ENCODE measurements around the gene SMIM1. TPM values are rescaled to one million over a fixed set of nuclear protein-coding genes. Genes with fewer than 3 reads are reported as not detected.

Gene SMIM1
- total RNA-seq, 1 donor from 2014 or later: 6.6 TPM

DNA sequence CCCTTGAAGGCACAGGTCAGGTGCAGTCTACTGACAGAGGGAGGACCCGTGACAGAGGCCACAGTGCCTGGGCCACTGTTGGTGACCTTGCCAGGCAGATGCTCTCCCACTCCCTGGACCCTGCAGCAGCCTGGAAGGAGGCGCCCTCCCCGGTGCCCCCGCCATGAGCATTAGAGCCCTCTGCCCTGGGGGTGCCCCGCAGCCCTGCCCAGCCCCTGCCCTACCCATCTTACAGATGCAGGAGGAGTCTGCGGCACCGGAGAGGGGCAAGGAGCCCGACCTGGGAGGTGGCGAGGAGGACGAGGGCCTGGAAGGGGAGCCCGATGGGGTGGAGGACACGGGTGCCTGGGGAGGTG lies 9.7 kb upstream of the SMIM1 start:
- peaks cover 45% of the 10 kb centered on the region for H3K27me3 Mint-ChIP-seq (ENCODE audit: low read depth, unreplicated experiment)

DNA sequence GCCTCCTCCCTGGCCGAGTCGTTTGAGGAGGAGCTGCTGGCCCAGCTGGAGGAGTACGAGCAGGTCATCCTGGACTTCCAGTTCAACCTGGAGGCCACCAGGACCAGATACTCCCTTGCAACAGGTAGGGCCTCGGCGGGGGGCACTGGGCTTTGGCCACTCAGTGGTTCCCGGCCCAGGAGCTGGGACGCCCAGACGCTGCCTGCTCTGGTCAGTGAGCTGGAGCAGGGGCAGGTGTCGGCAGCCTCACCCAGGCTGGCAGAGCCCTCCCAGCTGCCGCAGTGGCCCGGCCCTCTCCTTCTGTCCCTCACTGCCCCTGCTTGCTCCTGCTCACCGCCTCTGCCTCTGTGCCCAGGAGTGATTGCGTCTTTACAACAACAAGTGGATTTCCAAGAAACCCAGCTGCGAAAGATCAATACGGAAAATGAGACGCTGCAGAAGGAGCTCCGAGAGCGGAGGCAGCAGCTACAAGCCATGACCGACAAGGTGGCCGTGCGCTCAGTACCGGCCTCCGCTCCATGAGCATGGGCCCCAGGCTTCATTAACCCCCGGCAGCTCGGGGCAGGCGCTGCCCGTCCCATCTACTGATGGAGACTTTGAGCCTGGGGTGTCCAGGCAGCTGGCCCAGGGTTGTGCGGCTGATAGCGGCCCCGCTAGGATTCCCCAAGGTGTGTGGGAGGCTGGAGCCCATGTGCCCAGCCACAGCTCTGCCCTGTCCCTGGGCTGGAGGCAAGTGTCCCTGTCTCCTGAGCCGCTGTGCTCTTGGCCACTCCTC lies 9.0 kb upstream of the SMIM1 start:
- Histone ChIP-seq H3K4me1 (ENCODE audit: insufficient read depth, low read length) (no peaks in the 10 kb centered on the region), H3K9ac (ENCODE audit: low read length) (no peak overlapping the region), H3K27ac (ENCODE audit: low read depth, low read length) (no peak overlapping the region), H3K27me3 (ENCODE audit: insufficient read depth, low read length) (peaks cover 6% of the 10 kb centered on the region), H2AFZ (ENCODE audit: low read depth, low read length) (no peak overlapping the region), H3K4me2 (ENCODE audit: low read length) (no peak overlapping the region), H3K9me3 (ENCODE audit: insufficient read depth, low read depth, low read length) (no peaks in the 10 kb centered on the region), H3K36me3 (ENCODE audit: insufficient read depth, low read length) (no peaks in the 10 kb centered on the region), H3K79me2 (ENCODE audit: insufficient read depth, low read length) (no peaks in the 10 kb centered on the region), H3K4me3 (ENCODE audit: insufficient read depth, low read depth, low read length) (no peak overlapping the region), H4K20me1 (ENCODE audit: insufficient read depth, low read length) (no peaks in the 10 kb centered on the region)
- H3K27me3 Mint-ChIP-seq (ENCODE audit: low read depth, unreplicated experiment): peaks cover 45% of the 10 kb centered on the region
- H3K27ac Mint-ChIP-seq (ENCODE audit: unreplicated experiment): no peak overlapping the region
- FAIRE-seq: no peak
- H3K4me1 Mint-ChIP-seq (ENCODE audit: low read depth, unreplicated experiment): no peaks in the 10 kb centered on the region
- peaks cover 6% of the 10 kb centered on the region for H3K36me3 Mint-ChIP-seq (ENCODE audit: low read depth, unreplicated experiment)
- H3K4me3 Mint-ChIP-seq (ENCODE audit: unreplicated experiment): no peak overlapping the region
- H3K9me3 Mint-ChIP-seq (ENCODE audit: unreplicated experiment): peaks cover 6% of the 10 kb centered on the region
- TF ChIP-seq, protein P1, sequence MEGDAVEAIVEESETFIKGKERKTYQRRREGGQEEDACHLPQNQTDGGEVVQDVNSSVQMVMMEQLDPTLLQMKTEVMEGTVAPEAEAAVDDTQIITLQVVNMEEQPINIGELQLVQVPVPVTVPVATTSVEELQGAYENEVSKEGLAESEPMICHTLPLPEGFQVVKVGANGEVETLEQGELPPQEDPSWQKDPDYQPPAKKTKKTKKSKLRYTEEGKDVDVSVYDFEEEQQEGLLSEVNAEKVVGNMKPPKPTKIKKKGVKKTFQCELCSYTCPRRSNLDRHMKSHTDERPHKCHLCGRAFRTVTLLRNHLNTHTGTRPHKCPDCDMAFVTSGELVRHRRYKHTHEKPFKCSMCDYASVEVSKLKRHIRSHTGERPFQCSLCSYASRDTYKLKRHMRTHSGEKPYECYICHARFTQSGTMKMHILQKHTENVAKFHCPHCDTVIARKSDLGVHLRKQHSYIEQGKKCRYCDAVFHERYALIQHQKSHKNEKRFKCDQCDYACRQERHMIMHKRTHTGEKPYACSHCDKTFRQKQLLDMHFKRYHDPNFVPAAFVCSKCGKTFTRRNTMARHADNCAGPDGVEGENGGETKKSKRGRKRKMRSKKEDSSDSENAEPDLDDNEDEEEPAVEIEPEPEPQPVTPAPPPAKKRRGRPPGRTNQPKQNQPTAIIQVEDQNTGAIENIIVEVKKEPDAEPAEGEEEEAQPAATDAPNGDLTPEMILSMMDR (IDR thresholded peaks at IDR 0.05; ENCODE audit: insufficient read depth, low read depth, low read length): no peak
- no peak for TF ChIP-seq EZH2 (IDR thresholded peaks at IDR 0.05; ENCODE audit: insufficient read depth, low read length)
- DNase-seq (ENCODE audit: low read depth): no peak

More for the DNA sequence above, 9.7 kb upstream of the SMIM1 start:
- TF ChIP-seq, protein P1 (IDR thresholded peaks at IDR 0.05; ENCODE audit: insufficient read depth, low read depth, low read length): no peak
- TF ChIP-seq EZH2 (IDR thresholded peaks at IDR 0.05; ENCODE audit: insufficient read depth, low read length): no peak
- H2AFZ ChIP-seq (ENCODE audit: low read depth, low read length): no peak overlapping the region
- H3K36me3 ChIP-seq (ENCODE audit: insufficient read depth, low read length): no peaks in the 10 kb centered on the region
- H4K20me1 ChIP-seq (ENCODE audit: insufficient read depth, low read length): no peaks in the 10 kb centered on the region
- DNase-seq (ENCODE audit: low read depth) (no peak), FAIRE-seq (no peak)
- no peaks in the 10 kb centered on the region for H3K4me1 ChIP-seq (ENCODE audit: insufficient read depth, low read length)
- peaks cover 6% of the 10 kb centered on the region for H3K36me3 Mint-ChIP-seq (ENCODE audit: low read depth, unreplicated experiment)
- no peak overlapping the region for H3K27ac ChIP-seq (ENCODE audit: low read depth, low read length)
- peaks cover 6% of the 10 kb centered on the region for H3K9me3 Mint-ChIP-seq (ENCODE audit: unreplicated experiment)
- no peaks in the 10 kb centered on the region for H3K9me3 ChIP-seq (ENCODE audit: insufficient read depth, low read depth, low read length)
- no peak overlapping the region for H3K4me3 ChIP-seq (ENCODE audit: insufficient read depth, low read depth, low read length)
- H3K27ac Mint-ChIP-seq (ENCODE audit: unreplicated experiment): no peak overlapping the region
- H3K27me3 ChIP-seq (ENCODE audit: insufficient read depth, low read length): peaks cover 6% of the 10 kb centered on the region
- H3K79me2 ChIP-seq (ENCODE audit: insufficient read depth, low read length): no peaks in the 10 kb centered on the region
- no peak overlapping the region for H3K4me3 Mint-ChIP-seq (ENCODE audit: unreplicated experiment)
- no peaks in the 10 kb centered on the region for H3K4me1 Mint-ChIP-seq (ENCODE audit: low read depth, unreplicated experiment)
- H3K9ac ChIP-seq (ENCODE audit: low read length): no peak overlapping the region
- no peak overlapping the region for H3K4me2 ChIP-seq (ENCODE audit: low read length)

DNA sequence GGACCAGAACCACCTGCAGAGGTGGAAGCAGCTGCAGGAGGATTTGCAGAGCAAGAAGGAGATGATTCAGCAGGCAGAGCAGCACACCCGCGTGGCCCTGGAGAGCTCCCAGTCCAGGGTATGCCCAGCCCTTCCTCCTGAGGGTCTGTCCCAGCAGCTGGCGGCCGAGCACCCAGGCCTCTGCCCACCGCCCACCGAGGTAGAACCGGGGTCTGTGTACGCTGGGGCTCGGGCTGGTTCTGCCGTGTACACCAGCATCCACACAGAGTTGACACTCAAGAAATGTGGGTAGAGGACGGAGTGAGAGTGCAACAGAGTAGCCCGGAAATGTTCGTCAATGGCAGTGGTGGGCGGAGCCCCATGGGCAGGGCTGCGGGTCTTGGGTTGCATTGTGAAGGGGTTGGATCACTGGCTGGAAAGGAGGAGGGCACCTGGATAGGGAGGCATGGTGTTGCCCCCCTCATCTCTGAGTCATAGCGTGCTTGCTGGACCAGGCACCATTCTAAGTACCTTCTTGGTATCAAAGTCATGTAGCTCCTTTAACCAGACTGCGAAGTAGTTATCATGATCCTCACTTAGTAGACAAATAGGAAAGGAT lies 5.1 kb upstream of the SMIM1 start:
- no peak for TF ChIP-seq EZH2 (IDR thresholded peaks at IDR 0.05; ENCODE audit: insufficient read depth, low read length)
- TF ChIP-seq, protein P1 (IDR thresholded peaks at IDR 0.05; ENCODE audit: insufficient read depth, low read depth, low read length): no peak
- Histone ChIP-seq H3K27me3 (ENCODE audit: insufficient read depth, low read length) (peaks cover 6% of the 10 kb centered on the region), H3K4me1 (ENCODE audit: insufficient read depth, low read length) (peaks cover 7% of the 10 kb centered on the region), H3K4me3 (ENCODE audit: insufficient read depth, low read depth, low read length) (no peak overlapping the region), H3K36me3 (ENCODE audit: insufficient read depth, low read length) (no peaks in the 10 kb centered on the region), H3K27ac (ENCODE audit: low read depth, low read length) (no peak overlapping the region), H4K20me1 (ENCODE audit: insufficient read depth, low read length) (no peaks in the 10 kb centered on the region), H3K4me2 (ENCODE audit: low read length) (no peak overlapping the region), H3K9me3 (ENCODE audit: insufficient read depth, low read depth, low read length) (no peaks in the 10 kb centered on the region), H3K9ac (ENCODE audit: low read length) (no peak overlapping the region), H3K79me2 (ENCODE audit: insufficient read depth, low read length) (no peaks in the 10 kb centered on the region), H2AFZ (ENCODE audit: low read depth, low read length) (no peak overlapping the region)
- DNase-seq (ENCODE audit: low read depth): no peak
- Mint-ChIP-seq H3K9me3 (ENCODE audit: unreplicated experiment) (no peaks in the 10 kb centered on the region), H3K27me3 (ENCODE audit: low read depth, unreplicated experiment) (peaks cover 27% of the 10 kb centered on the region), H3K27ac (ENCODE audit: unreplicated experiment) (no peak overlapping the region), H3K4me3 (ENCODE audit: unreplicated experiment) (no peak overlapping the region), H3K36me3 (ENCODE audit: low read depth, unreplicated experiment) (no peaks in the 10 kb centered on the region), H3K4me1 (ENCODE audit: low read depth, unreplicated experiment) (no peaks in the 10 kb centered on the region)
- no peak for FAIRE-seq
